KMS-11 (cell line): ENCODE results near the gene IL1RAPL2.

ENCODE experiments used
- H2AFZ ChIP-seq: fragments of 200-600 bp; sonication (generic); 2 replicates; pipeline ENCODE4 v1.6.1; 2016; ENCODE audit warnings: antibody characterized with exemption, mixed run types, low read depth
- H3K27ac ChIP-seq: fragments of 200-600 bp; sonication (generic); 2 replicates; pipeline ENCODE4 v1.6.1; 2016; ENCODE audit warnings: mild to moderate bottlenecking, mixed run types
- H3K27me3 ChIP-seq: fragments of 200-600 bp; sonication (generic); 2 replicates; pipeline ENCODE4 v1.6.1; 2017; ENCODE audit warnings: mild to moderate bottlenecking, low read depth, mixed run types, moderate library complexity; ENCODE audit not compliant: insufficient read depth
- H3K36me3 ChIP-seq: fragments of 200-600 bp; sonication (generic); 2 replicates; pipeline ENCODE4 v1.6.1; 2017; ENCODE audit warnings: mild to moderate bottlenecking, mixed run types; ENCODE audit not compliant: insufficient read depth
- H3K4me1 ChIP-seq: fragments of 200-600 bp; sonication (generic); 2 replicates; pipeline ENCODE4 v1.6.1; 2016; ENCODE audit warnings: mild to moderate bottlenecking, low read depth, mixed run types; ENCODE audit not compliant: poor library complexity, severe bottlenecking
- H3K4me2 ChIP-seq: fragments of 200-600 bp; sonication (generic); 2 replicates; pipeline ENCODE4 v1.7.0; 2016; ENCODE audit warnings: mild to moderate bottlenecking, mixed run types
- H3K4me3 ChIP-seq: fragments of 200-600 bp; sonication (generic); IDR thresholded peaks from 2 replicates; pipeline ENCODE4 v1.6.1; 2017; ENCODE audit warnings: low read depth, low read length, mixed read lengths; ENCODE audit not compliant: insufficient read depth
- H3K79me2 ChIP-seq: fragments of 200-600 bp; sonication (generic); 2 replicates; pipeline ENCODE4 v1.6.1; 2016; ENCODE audit warnings: low read depth, mixed run types; ENCODE audit not compliant: insufficient read depth
- H3K9ac ChIP-seq: fragments of 200-600 bp; sonication (generic); 2 replicates; pipeline ENCODE4 v1.6.1; 2016; ENCODE audit warnings: mild to moderate bottlenecking, mixed run types
- H4K20me1 ChIP-seq: fragments of 200-600 bp; sonication (generic); 2 replicates; pipeline ENCODE4 v1.6.1; 2016; ENCODE audit warnings: mild to moderate bottlenecking, mixed run types; ENCODE audit not compliant: insufficient read depth
- CTCF ChIP-seq: fragments of 200-600 bp; sonication (generic); conservative IDR thresholded peaks from 2 replicates; pipeline ENCODE4 v1.6.1; 2017; ENCODE audit warnings: low read depth, mild to moderate bottlenecking, antibody characterized with exemption, low read length, moderate library complexity, mixed read lengths

The IL1RAPL2 gene

GRCh38 chrX:105167233-105167632 is 601.2 kb downstream of the IL1RAPL2 start:
- no peak for TF ChIP-seq CTCF
- H3K4me2 ChIP-seq = no peak overlapping the region
- H3K36me3 ChIP-seq = no peaks in the 10 kb centered on the region
- H3K4me3 ChIP-seq = no peak overlapping the region
- H3K27me3 ChIP-seq = no peaks in the 10 kb centered on the region
- H3K27ac ChIP-seq = no peak overlapping the region
- H3K4me1 ChIP-seq = no peaks in the 10 kb centered on the region
- H3K79me2 ChIP-seq = no peaks in the 10 kb centered on the region
- no peak overlapping the region for H3K9ac ChIP-seq
- H4K20me1 ChIP-seq = no peaks in the 10 kb centered on the region
- H2AFZ ChIP-seq = no peak overlapping the region

DNA sequence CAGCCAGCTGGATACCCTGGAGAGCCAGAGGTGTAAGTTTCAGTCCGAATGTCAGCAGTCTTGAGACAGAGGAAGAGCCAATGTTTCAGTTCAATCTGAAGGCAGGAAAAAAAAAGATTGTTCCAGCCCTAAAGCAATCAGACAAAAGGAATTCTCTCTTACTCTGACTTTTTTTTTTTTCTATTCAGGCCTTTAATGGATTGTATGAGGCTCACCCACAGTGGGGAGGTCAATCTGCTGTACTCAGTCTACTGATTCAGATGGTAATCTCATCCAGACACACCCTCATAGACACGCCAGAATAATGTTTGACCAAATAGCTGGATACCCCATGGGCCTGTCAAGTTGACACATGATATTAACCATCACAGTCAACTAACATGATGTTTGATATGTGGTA is 602.6 kb downstream of the IL1RAPL2 start:
- H3K9ac ChIP-seq = no peak overlapping the region
- H3K27ac ChIP-seq = no peak overlapping the region
- H3K79me2 ChIP-seq = no peaks in the 10 kb centered on the region
- no peaks in the 10 kb centered on the region for H3K27me3 ChIP-seq
- H3K4me2 ChIP-seq = no peak overlapping the region
- TF ChIP-seq CTCF = no peak
- no peak overlapping the region for H3K4me3 ChIP-seq
- H3K36me3 ChIP-seq = no peaks in the 10 kb centered on the region
- H3K4me1 ChIP-seq = no peaks in the 10 kb centered on the region
- no peak overlapping the region for H2AFZ ChIP-seq
- H4K20me1 ChIP-seq = no peaks in the 10 kb centered on the region

- Histone ChIP-seq H3K27me3 (no peaks in the 10 kb centered on the region), H3K9ac (no peak overlapping the region), H4K20me1 (no peaks in the 10 kb centered on the region), H3K4me3 (no peak overlapping the region), H3K4me2 (no peak overlapping the region), H2AFZ (no peak overlapping the region), H3K79me2 (no peaks in the 10 kb centered on the region), H3K27ac (no peak overlapping the region), H3K36me3 (no peaks in the 10 kb centered on the region), H3K4me1 (no peaks in the 10 kb centered on the region)
- no peak for TF ChIP-seq CTCF
Observed at GRCh38 chrX:105173071-105173470, 607.1 kb downstream of the IL1RAPL2 start.

DNA sequence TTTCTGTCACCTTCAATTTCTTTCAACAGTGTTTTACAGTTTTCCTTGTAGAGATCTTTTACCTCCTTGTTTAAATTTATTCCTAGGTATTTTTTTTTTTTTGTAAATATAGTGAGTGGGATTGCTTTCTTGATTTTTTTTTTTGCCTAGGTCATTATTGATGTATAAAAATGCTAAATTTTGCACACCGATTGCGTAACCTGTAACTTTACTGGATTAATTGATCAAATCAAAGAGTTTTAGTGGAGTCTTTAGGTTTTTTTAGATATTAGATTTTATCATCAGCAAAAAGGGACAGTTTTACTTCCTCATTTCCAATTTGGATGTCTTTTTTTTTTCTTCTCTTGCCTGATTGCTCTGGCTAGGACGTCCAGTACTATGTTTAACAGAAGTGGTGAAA is 613.6 kb downstream of the IL1RAPL2 start:
- Histone ChIP-seq H3K4me2 (no peak overlapping the region), H4K20me1 (no peaks in the 10 kb centered on the region), H3K9ac (no peak overlapping the region), H2AFZ (no peak overlapping the region), H3K4me3 (no peak overlapping the region), H3K27ac (no peak overlapping the region), H3K4me1 (no peaks in the 10 kb centered on the region), H3K79me2 (no peaks in the 10 kb centered on the region), H3K36me3 (no peaks in the 10 kb centered on the region), H3K27me3 (no peaks in the 10 kb centered on the region)
- TF ChIP-seq CTCF = no peak

GRCh38 chrX:105189093-105189492 is 623.1 kb downstream of the IL1RAPL2 start:
- Histone ChIP-seq H3K4me1 (no peaks in the 10 kb centered on the region), H3K4me3 (no peak overlapping the region), H3K79me2 (no peaks in the 10 kb centered on the region), H3K27me3 (no peaks in the 10 kb centered on the region), H4K20me1 (no peaks in the 10 kb centered on the region), H3K9ac (no peak overlapping the region), H3K4me2 (no peak overlapping the region), H2AFZ (no peak overlapping the region), H3K36me3 (no peaks in the 10 kb centered on the region), H3K27ac (no peak overlapping the region)
- TF ChIP-seq CTCF = no peak
